PC-3 (cell line): ENCODE measurements around the gene TNFAIP8L3. TPM values are rescaled to one million over a fixed set of nuclear protein-coding genes. Genes with fewer than 3 reads are reported as not detected.

Experiments
- ATAC-seq: fragments of 200-7000 bp; cut with Tn5 transposase; 2 replicates; pipeline ENCODE4 v1.9.1; 2020; ENCODE audit warnings: mild to moderate bottlenecking, moderate library complexity
- BruUV-seq: library from RNA; stranded (reverse); fragments of 400-500 nt; replicated peaks from 2 replicates; lab custom pipeline; 2021; lab: Mats Ljungman, UMichigan
- CTCF ChIA-PET: fragments of 300-600 bp; sonication (Branson Sonifier 250); formaldehyde crosslinking; loops from one replicate; lab custom pipeline; 2022; ENCODE audit warnings: antibody characterized with exemption; lab: Charles Lee
- POLR2A ChIA-PET: fragments of 300-600 bp; sonication (Branson Sonifier 250); formaldehyde crosslinking; loops from one replicate; lab custom pipeline; 2022; ENCODE audit warnings: antibody characterized with exemption; ENCODE audit not compliant: unreplicated experiment; lab: Charles Lee
- DNase-seq: peaks from one replicate; pipeline ENCODE4 v3.0.0-alpha.2; 2015
- H2AFZ ChIP-seq: fragments of 300-600 bp; sonication (generic); 2 replicates; pipeline ENCODE4 v1.6.0; 2016; ENCODE audit warnings: antibody characterized with exemption, low read length
- H3F3A ChIP-seq: fragments of 300-600 bp; sonication (generic); one replicate; pipeline ENCODE4 v1.6.0; 2017; ENCODE audit warnings: antibody characterized with exemption, low read length, control low read depth, mild to moderate bottlenecking; ENCODE audit not compliant: unreplicated experiment
- H3K27ac ChIP-seq: fragments of 300-600 bp; sonication (generic); 2 replicates; pipeline ENCODE4 v1.5.1; 2016; ENCODE audit warnings: mild to moderate bottlenecking, low read length
- H3K27me3 ChIP-seq: fragments of 300-600 bp; sonication (generic); 2 replicates; pipeline ENCODE4 v1.6.1; 2016; ENCODE audit warnings: low read length, mixed read lengths
- H3K36me3 ChIP-seq: fragments of 300-600 bp; sonication (generic); 2 replicates; pipeline ENCODE4 v1.6.1; 2016; ENCODE audit warnings: low read depth, mixed run types, low read length, mixed read lengths
- H3K4me1 ChIP-seq: fragments of 300-600 bp; sonication (generic); 2 replicates; pipeline ENCODE4 v1.5.1; 2016; ENCODE audit warnings: low read length; ENCODE audit not compliant: insufficient read depth
- H3K4me2 ChIP-seq: fragments of 300-600 bp; sonication (generic); 2 replicates; pipeline ENCODE4 v1.6.0; 2016; ENCODE audit warnings: low read length
- H3K4me3 ChIP-seq: fragments of 300-600 bp; sonication (generic); 2 replicates; pipeline ENCODE4 v1.5.1; 2016; ENCODE audit warnings: mild to moderate bottlenecking, low read length, mixed read lengths
- H3K79me2 ChIP-seq: fragments of 300-600 bp; sonication (generic); 2 replicates; pipeline ENCODE4 v1.6.1; 2017; ENCODE audit warnings: low read length, mixed read lengths
- H3K9ac ChIP-seq: fragments of 300-600 bp; sonication (generic); 2 replicates; pipeline ENCODE4 v1.6.0; 2016; ENCODE audit warnings: mild to moderate bottlenecking, low read length
- H3K9me2 ChIP-seq: fragments of 300-600 bp; sonication (generic); replicated peaks from 2 replicates; pipeline ENCODE4 v1.6.1; 2016; ENCODE audit warnings: mixed run types, low read length, mixed read lengths
- H3K9me3 ChIP-seq: fragments of 300-600 bp; sonication (generic); 2 replicates; pipeline ENCODE4 v1.6.1; 2016; ENCODE audit warnings: low read length, mixed read lengths
- H4K20me1 ChIP-seq: fragments of 300-600 bp; sonication (generic); 2 replicates; pipeline ENCODE4 v1.6.1; 2016; ENCODE audit warnings: low read length, mixed read lengths
- CTCF ChIP-seq: fragments of 300-600 bp; sonication (generic); conservative IDR thresholded peaks from 2 replicates; pipeline ENCODE4 v1.5.1; 2017; ENCODE audit warnings: antibody characterized with exemption, low read depth, mild to moderate bottlenecking, low read length
- EZH2 ChIP-seq: fragments of 300-600 bp; sonication (generic); IDR thresholded peaks from one replicate; pipeline ENCODE4 v1.6.1; 2017; ENCODE audit warnings: antibody characterized with exemption, mild to moderate bottlenecking, low read length; ENCODE audit not compliant: unreplicated experiment
- EZH2phosphoT487 ChIP-seq: fragments of 300-600 bp; sonication (generic); IDR thresholded peaks from 2 replicates; pipeline ENCODE4 v1.6.1; 2018; ENCODE audit warnings: mild to moderate bottlenecking, antibody characterized with exemption, low read length, borderline replicate concordance
- intact Hi-C: fragments of 100-400 bp; cut with micrococcal nuclease; formaldehyde crosslinking; loops from 2 replicates; pipeline ENCODE4 v1.9.0; 2023
- total RNA-seq: library from RNA; depleted of rRNA; stranded (reverse); fragments of >200 nt; gene quantifications from 2 replicates; pipeline ENCODE4 v1.2.3, GENCODE V29; 2014; rRNA removed

The TNFAIP8L3 gene
- total RNA-seq, 1 experiment from 2014 or later: not detected

DNA sequence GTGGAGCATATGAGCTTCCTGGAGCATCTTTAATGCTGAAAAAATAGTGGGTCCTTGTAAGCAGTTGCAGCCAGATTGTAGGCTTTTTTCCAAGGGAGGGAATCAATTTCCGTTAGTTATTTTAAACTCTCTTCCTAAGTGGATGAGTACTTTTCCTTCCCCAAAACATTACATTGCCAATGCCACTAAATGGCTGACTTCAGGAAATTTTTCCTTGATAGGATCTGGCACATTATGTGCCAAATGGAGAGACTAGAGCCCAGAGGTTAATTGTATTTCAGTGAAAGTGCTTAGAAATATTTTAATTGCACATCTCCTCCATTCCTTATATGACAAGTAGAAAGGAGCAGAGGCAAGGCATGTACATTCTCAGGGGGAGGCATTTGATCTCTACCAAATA is 83.5 kb downstream of the TNFAIP8L3 start:
- intact Hi-C loops: no loop called here
- ChIA-PET POLR2A (no interaction called here), CTCF (no interaction called here)
- BruUV-seq: no TSS peak
- no peak for TF ChIP-seq EZH2phosphoT487
- no peak for TF ChIP-seq CTCF
- TF ChIP-seq EZH2: no peak
- no peaks in the 10 kb centered on the region for H4K20me1 ChIP-seq
- H2AFZ ChIP-seq: no peak overlapping the region
- no peak for ATAC-seq
- H3K36me3 ChIP-seq: no peaks in the 10 kb centered on the region
- no peaks in the 10 kb centered on the region for H3F3A ChIP-seq
- H3K79me2 ChIP-seq: no peaks in the 10 kb centered on the region
- no peaks in the 10 kb centered on the region for H3K9me3 ChIP-seq
- H3K4me2 ChIP-seq: no peak overlapping the region
- H3K27ac ChIP-seq: no peak overlapping the region
- H3K4me3 ChIP-seq: no peak overlapping the region
- no peaks in the 10 kb centered on the region for H3K4me1 ChIP-seq
- no peak for DNase-seq
- no peak overlapping the region for H3K9ac ChIP-seq
- no peaks in the 10 kb centered on the region for H3K27me3 ChIP-seq
- H3K9me2 ChIP-seq: no peaks in the 10 kb centered on the region

DNA sequence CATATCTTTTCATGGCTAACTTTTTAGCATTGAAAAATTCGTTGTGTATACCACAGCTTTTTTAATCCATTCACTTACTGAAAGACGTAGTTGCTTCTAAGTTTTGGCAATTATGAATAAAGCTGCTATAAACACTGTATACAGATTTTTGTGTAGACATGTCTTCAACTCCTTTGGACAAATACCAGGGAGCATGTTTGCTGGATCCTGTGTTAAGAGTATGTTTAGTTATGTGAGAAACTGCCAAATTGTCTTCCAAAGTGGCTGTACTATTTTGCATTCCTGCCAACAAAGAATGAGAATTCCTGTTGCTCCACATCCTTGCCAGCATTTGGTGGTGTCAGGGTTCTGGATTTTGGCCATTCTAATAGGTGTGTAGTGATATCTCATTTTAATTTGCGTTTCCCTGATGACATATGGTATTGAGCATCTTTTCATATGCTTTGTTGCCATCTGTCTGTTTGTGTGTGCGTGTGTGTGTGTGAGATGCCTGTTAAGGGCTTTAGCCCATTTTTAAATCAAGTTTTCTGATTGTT is 87.5 kb downstream of the TNFAIP8L3 start:
- Histone ChIP-seq H3K27ac (no peak overlapping the region), H3K79me2 (no peaks in the 10 kb centered on the region), H4K20me1 (no peaks in the 10 kb centered on the region), H3K9ac (no peak overlapping the region), H3K9me3 (no peaks in the 10 kb centered on the region), H3K4me1 (no peaks in the 10 kb centered on the region; the same call in 1 of the 2 replicates), H3K27me3 (no peaks in the 10 kb centered on the region), H3K36me3 (no peaks in the 10 kb centered on the region), H3K9me2 (no peaks in the 10 kb centered on the region), H2AFZ (no peak overlapping the region), H3K4me2 (no peak overlapping the region), H3K4me3 (no peak overlapping the region), H3F3A (no peaks in the 10 kb centered on the region)
- ChIA-PET POLR2A (no interaction called here), CTCF (no interaction called here)
- no peak for ATAC-seq
- no peak for DNase-seq
- TF ChIP-seq CTCF: no peak
- TF ChIP-seq EZH2: no peak
- no peak for TF ChIP-seq EZH2phosphoT487
- BruUV-seq: no TSS peak
- intact Hi-C loops: no loop called here

Other genes starting within 250 kb of the TNFAIP8L3 start
- 4.7 and 6.0 TPM in 2 replicates for gene AP4E1, start 186.2 kb downstream of the TNFAIP8L3 start, total RNA-seq
- not detected in 2 replicates for gene CYP19A1, start 243.7 kb upstream of the TNFAIP8L3 start, total RNA-seq
- 0.15 TPM in 1 of 2 replicates, not detected in the other for gene GLDN, start 246.7 kb upstream of the TNFAIP8L3 start, total RNA-seq